Activated T-helper 2 cell treated with anti-CD3 and anti-CD28 coated beads, Interferon-gamma antibody, Interleukin-2, Interleukin-4, amounts not matched to agents 10 μg/mL and 5 μg/mL and 100 μg/mL, durations not matched to agents 14 hours and 24 hours and 36 hours (primary cell): ENCODE data around the gene CFH. TPM values are rescaled to one million over a fixed set of nuclear protein-coding genes. Genes with fewer than 3 reads are reported as not detected.

Experiments
- DNase-seq: peaks from one replicate; pipeline ENCODE4 v3.0.0; 2021; ENCODE audit warnings: low spot score
- H3K27ac Mint-ChIP-seq: one replicate; pipeline ENCODE4 v1.8.0; 2021; ENCODE audit warnings: mixed read lengths
- H3K27me3 Mint-ChIP-seq: one replicate; pipeline ENCODE4 v1.8.0; 2021; ENCODE audit warnings: low read depth, mixed read lengths
- H3K36me3 Mint-ChIP-seq: one replicate; pipeline ENCODE4 v1.8.0; 2021; ENCODE audit warnings: low read depth, mixed read lengths
- H3K4me1 Mint-ChIP-seq: one replicate; pipeline ENCODE4 v1.8.0; 2021; ENCODE audit warnings: low read depth, mixed read lengths
- H3K4me3 Mint-ChIP-seq: one replicate; pipeline ENCODE4 v1.8.0; 2021; ENCODE audit warnings: low read depth, mild to moderate bottlenecking, moderate library complexity, mixed read lengths
- H3K9me3 Mint-ChIP-seq: one replicate; pipeline ENCODE4 v1.8.0; 2021; ENCODE audit warnings: mixed read lengths
- intact Hi-C: fragments of 100-400 bp; cut with micrococcal nuclease; formaldehyde crosslinking; loops from one replicate; pipeline ENCODE4 v1.15.1; 2023
- total RNA-seq: library from RNA; stranded (reverse); gene quantifications from 2 replicates; pipeline ENCODE4 v1.2.3, GENCODE V29; 2022

CFH gene
- total RNA-seq, 1 donor from 2014 or later: 0.71 TPM

GRCh38 chr1:196649990-196650389 lies 1.9 kb upstream of the CFH start:
- Mint-ChIP-seq H3K4me3 (no peak overlapping the region), H3K4me1 (peaks cover 8% of the 10 kb centered on the region), H3K36me3 (no peaks in the 10 kb centered on the region), H3K9me3 (no peaks in the 10 kb centered on the region), H3K27me3 (no peaks in the 10 kb centered on the region), H3K27ac (no peak overlapping the region)
- intact Hi-C loops: no loop called here
- no peak for DNase-seq

GRCh38 chr1:196650403-196650802 lies 1.4 kb upstream of the CFH start:
- Mint-ChIP-seq H3K36me3 (no peaks in the 10 kb centered on the region), H3K27me3 (no peaks in the 10 kb centered on the region), H3K4me1 (peaks cover 8% of the 10 kb centered on the region), H3K9me3 (no peaks in the 10 kb centered on the region), H3K27ac (no peak overlapping the region), H3K4me3 (no peak overlapping the region)
- intact Hi-C loops: no loop called here
- no peak for DNase-seq

GRCh38 chr1:196651079-196651478 lies 764 bp upstream of the CFH start:
- Mint-ChIP-seq H3K4me1 (peaks cover 11% of the 10 kb centered on the region), H3K27ac (no peak overlapping the region), H3K9me3 (no peaks in the 10 kb centered on the region), H3K4me3 (no peak overlapping the region), H3K36me3 (no peaks in the 10 kb centered on the region), H3K27me3 (no peaks in the 10 kb centered on the region)
- intact Hi-C loops: no loop called here
- DNase-seq: no peak

- Mint-ChIP-seq H3K9me3 (no peaks in the 10 kb centered on the region), H3K27ac (no peak overlapping the region), H3K4me1 (peaks cover 11% of the 10 kb centered on the region), H3K36me3 (no peaks in the 10 kb centered on the region), H3K27me3 (no peaks in the 10 kb centered on the region), H3K4me3 (no peak overlapping the region)
- no peak for DNase-seq
- intact Hi-C loops: no loop called here
These were observed 2.4 kb downstream of the CFH start for GRCh38 chr1:196654271-196654670.

GRCh38 chr1:196655071-196655470 lies 3.2 kb downstream of the CFH start:
- H3K9me3 Mint-ChIP-seq: no peaks in the 10 kb centered on the region

GRCh38 chr1:196655494-196655893 lies 3.7 kb downstream of the CFH start:
- intact Hi-C loops: no loop called here
- H3K4me1 Mint-ChIP-seq: peaks cover 11% of the 10 kb centered on the region
- no peak overlapping the region for H3K4me3 Mint-ChIP-seq
- no peak for DNase-seq
- no peaks in the 10 kb centered on the region for H3K9me3 Mint-ChIP-seq
- H3K36me3 Mint-ChIP-seq: no peaks in the 10 kb centered on the region
- H3K27ac Mint-ChIP-seq: no peak overlapping the region
- no peaks in the 10 kb centered on the region for H3K27me3 Mint-ChIP-seq

More at GRCh38 chr1:196655071-196655470, 3.2 kb downstream of the CFH start:
- DNase-seq: no peak
- H3K27me3 Mint-ChIP-seq: no peaks in the 10 kb centered on the region
- intact Hi-C loops: no loop called here
- no peak overlapping the region for H3K4me3 Mint-ChIP-seq
- H3K27ac Mint-ChIP-seq: no peak overlapping the region
- H3K36me3 Mint-ChIP-seq: no peaks in the 10 kb centered on the region
- peaks cover 11% of the 10 kb centered on the region for H3K4me1 Mint-ChIP-seq

GRCh38 chr1:196659471-196659870 lies 7.6 kb downstream of the CFH start:
- Mint-ChIP-seq H3K27ac (no peak overlapping the region), H3K4me3 (no peak overlapping the region), H3K9me3 (no peaks in the 10 kb centered on the region), H3K36me3 (no peaks in the 10 kb centered on the region), H3K27me3 (no peaks in the 10 kb centered on the region), H3K4me1 (peaks cover 3% of the 10 kb centered on the region)
- DNase-seq: no peak
- intact Hi-C loops: no loop called here

GRCh38 chr1:196660272-196660671 lies 8.4 kb downstream of the CFH start:
- H3K9me3 Mint-ChIP-seq: no peaks in the 10 kb centered on the region
- H3K4me1 Mint-ChIP-seq: peaks cover 3% of the 10 kb centered on the region
- no peak overlapping the region for H3K27ac Mint-ChIP-seq
- intact Hi-C loops: no loop called here
- no peak overlapping the region for H3K4me3 Mint-ChIP-seq
- no peak for DNase-seq
- H3K36me3 Mint-ChIP-seq: no peaks in the 10 kb centered on the region
- H3K27me3 Mint-ChIP-seq: no peaks in the 10 kb centered on the region

GRCh38 chr1:196660852-196661251 lies 9.0 kb downstream of the CFH start:
- no peak overlapping the region for H3K27ac Mint-ChIP-seq
- H3K27me3 Mint-ChIP-seq: no peaks in the 10 kb centered on the region
- H3K4me1 Mint-ChIP-seq: no peaks in the 10 kb centered on the region
- H3K4me3 Mint-ChIP-seq: no peak overlapping the region
- intact Hi-C loops: loop anchor here (1.0 kb wide), 1 partner anchor 513 kb away; no protein-coding TSS in a partner anchor
- no peak for DNase-seq
- no peaks in the 10 kb centered on the region for H3K36me3 Mint-ChIP-seq
- no peaks in the 10 kb centered on the region for H3K9me3 Mint-ChIP-seq

GRCh38 chr1:196661345-196661744 lies 9.5 kb downstream of the CFH start:
- H3K27ac Mint-ChIP-seq: no peak overlapping the region
- intact Hi-C loops: loop anchor here (1.0 kb wide), 1 partner anchor 513 kb away; no protein-coding TSS in a partner anchor
- H3K27me3 Mint-ChIP-seq: no peaks in the 10 kb centered on the region
- no peaks in the 10 kb centered on the region for H3K9me3 Mint-ChIP-seq
- no peak overlapping the region for H3K4me3 Mint-ChIP-seq
- no peaks in the 10 kb centered on the region for H3K36me3 Mint-ChIP-seq
- no peak for DNase-seq
- H3K4me1 Mint-ChIP-seq: no peaks in the 10 kb centered on the region

- Mint-ChIP-seq H3K27ac (no peak overlapping the region), H3K27me3 (no peaks in the 10 kb centered on the region), H3K36me3 (no peaks in the 10 kb centered on the region), H3K9me3 (no peaks in the 10 kb centered on the region), H3K4me3 (no peak overlapping the region), H3K4me1 (no peaks in the 10 kb centered on the region)
- no peak for DNase-seq
- intact Hi-C loops: no loop called here
These were observed 15.3 kb downstream of the CFH start for GRCh38 chr1:196667131-196667530.

- Mint-ChIP-seq H3K27me3 (no peaks in the 10 kb centered on the region), H3K27ac (no peak overlapping the region), H3K4me1 (no peaks in the 10 kb centered on the region), H3K9me3 (no peaks in the 10 kb centered on the region), H3K4me3 (no peak overlapping the region), H3K36me3 (no peaks in the 10 kb centered on the region)
- DNase-seq: no peak
- intact Hi-C loops: no loop called here
These were observed 17.2 kb downstream of the CFH start for GRCh38 chr1:196669051-196669450.

GRCh38 chr1:196669693-196670092 lies 17.9 kb downstream of the CFH start:
- H3K27ac Mint-ChIP-seq: no peak overlapping the region
- H3K4me1 Mint-ChIP-seq: no peaks in the 10 kb centered on the region
- intact Hi-C loops: no loop called here
- H3K9me3 Mint-ChIP-seq: no peaks in the 10 kb centered on the region
- no peaks in the 10 kb centered on the region for H3K27me3 Mint-ChIP-seq
- no peak for DNase-seq
- H3K36me3 Mint-ChIP-seq: no peaks in the 10 kb centered on the region
- no peak overlapping the region for H3K4me3 Mint-ChIP-seq

GRCh38 chr1:196674908-196675307 lies 23.1 kb downstream of the CFH start:
- no peak for DNase-seq
- H3K36me3 Mint-ChIP-seq: no peaks in the 10 kb centered on the region
- no peak overlapping the region for H3K4me3 Mint-ChIP-seq
- no peaks in the 10 kb centered on the region for H3K9me3 Mint-ChIP-seq
- intact Hi-C loops: no loop called here
- no peaks in the 10 kb centered on the region for H3K27me3 Mint-ChIP-seq
- no peaks in the 10 kb centered on the region for H3K4me1 Mint-ChIP-seq
- no peak overlapping the region for H3K27ac Mint-ChIP-seq
